DND-41 (cell line): ENCODE measurements around the gene NUBPL.
"Not testable (repeated sequence)": the region's sequence is repeated elsewhere in the genome, so short reads cannot be mapped to it uniquely, and the experiment has no call there.

Experiments used
- ATAC-seq: fragments of 200-7000 bp; cut with Tn5 transposase; 3 replicates; pipeline ENCODE4 v1.9.1; 2021; ENCODE audit warnings: low read depth; ENCODE audit not compliant: insufficient read depth
- DNase-seq: peaks from one replicate; pipeline ENCODE4 v3.0.0-alpha.2; 2020
- H2AFZ ChIP-seq: 2 replicates; pipeline ENCODE4 v1.6.0; 2012; ENCODE audit warnings: low read depth, low read length
- H3K27ac ChIP-seq: 2 replicates; pipeline ENCODE4 v1.5.1; 2012; ENCODE audit warnings: low read length, inconsistent platforms
- H3K27me3 ChIP-seq: fragments of 200-600 bp; sonication (generic); 2 replicates; pipeline ENCODE4 v1.6.0; 2012; ENCODE audit warnings: low read length, mild to moderate bottlenecking, inconsistent platforms; ENCODE audit not compliant: insufficient read depth, poor library complexity
- H3K36me3 ChIP-seq: 2 replicates; pipeline ENCODE4 v1.5.1; 2012; ENCODE audit warnings: low read length, inconsistent platforms; ENCODE audit not compliant: insufficient read depth
- H3K4me1 ChIP-seq: 2 replicates; pipeline ENCODE4 v1.5.1; 2012; ENCODE audit warnings: mild to moderate bottlenecking, low read length; ENCODE audit not compliant: insufficient read depth
- H3K4me2 ChIP-seq: 2 replicates; pipeline ENCODE4 v1.6.0; 2012; ENCODE audit warnings: mild to moderate bottlenecking, moderate library complexity, low read length, inconsistent platforms; ENCODE audit not compliant: insufficient read depth
- H3K4me3 ChIP-seq, 2 experiments: fragments of 200-600 bp in 1 of 2; shearing (Covaris generic) in 1 of 2; 2 replicates each; pipeline ENCODE4 v1.5.1; 2012 to 2016; ENCODE audit warnings: inconsistent platforms in 2 of 2, low read length in 2 of 2, mild to moderate bottlenecking in 2 of 2, low read depth in 1 of 2, moderate library complexity in 1 of 2
- H3K79me2 ChIP-seq: 2 replicates; pipeline ENCODE4 v1.6.0; 2012; ENCODE audit warnings: low read length, inconsistent platforms; ENCODE audit not compliant: insufficient read depth
- H3K9ac ChIP-seq: 2 replicates; pipeline ENCODE4 v1.6.0; 2012; ENCODE audit warnings: low read depth, mild to moderate bottlenecking, inconsistent platforms, low read length, moderate library complexity
- H3K9me3 ChIP-seq: 2 replicates; pipeline ENCODE4 v1.5.1; 2012; ENCODE audit warnings: low read length, moderate library complexity, mild to moderate bottlenecking, inconsistent platforms; ENCODE audit not compliant: insufficient read depth, severe bottlenecking
- H4K20me1 ChIP-seq: 2 replicates; pipeline ENCODE4 v1.6.0; 2012; ENCODE audit warnings: low read length; ENCODE audit not compliant: insufficient read depth
- EZH2 ChIP-seq: IDR thresholded peaks from 3 replicates; pipeline ENCODE4 v1.6.1; 2012; ENCODE audit warnings: borderline replicate concordance, low read depth, mild to moderate bottlenecking, moderate library complexity, low read length, inconsistent platforms; ENCODE audit not compliant: severe bottlenecking
- TF ChIP-seq, protein P1 (sequence below): IDR thresholded peaks from 2 replicates; pipeline ENCODE4 v1.5.1; 2012; ENCODE audit warnings: borderline replicate concordance, low read length, moderate library complexity, mild to moderate bottlenecking; ENCODE audit not compliant: poor library complexity, severe bottlenecking; ENCODE audit errors: extremely low read depth

The NUBPL gene

DNA sequence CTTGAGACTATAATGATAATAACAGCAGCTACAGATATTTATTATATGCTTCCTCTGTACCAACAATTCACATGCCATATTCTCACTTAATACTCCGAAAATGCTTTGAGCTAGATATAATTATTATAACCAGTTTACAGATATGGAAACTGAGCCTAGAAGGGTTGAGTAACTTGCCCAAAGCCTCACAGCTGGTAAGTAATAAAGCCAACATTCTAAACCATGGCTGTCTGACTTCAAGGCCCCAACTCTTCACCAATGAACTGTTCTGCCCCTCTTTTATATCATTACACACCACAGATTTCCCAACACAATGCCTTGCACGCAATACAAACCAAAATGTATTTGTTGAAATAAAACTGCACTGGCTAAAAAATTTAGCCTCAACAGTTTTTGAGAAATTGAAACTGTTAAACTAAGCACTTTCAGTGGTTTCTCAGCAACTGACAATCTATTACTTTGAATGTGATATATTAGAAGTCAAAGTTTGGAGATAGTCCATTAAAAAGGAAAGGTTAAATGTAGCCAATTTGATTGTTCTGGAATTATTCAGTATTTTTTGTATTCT is 293.4 kb downstream of the NUBPL start:
- H3K27ac ChIP-seq: no peak overlapping the region

DNA sequence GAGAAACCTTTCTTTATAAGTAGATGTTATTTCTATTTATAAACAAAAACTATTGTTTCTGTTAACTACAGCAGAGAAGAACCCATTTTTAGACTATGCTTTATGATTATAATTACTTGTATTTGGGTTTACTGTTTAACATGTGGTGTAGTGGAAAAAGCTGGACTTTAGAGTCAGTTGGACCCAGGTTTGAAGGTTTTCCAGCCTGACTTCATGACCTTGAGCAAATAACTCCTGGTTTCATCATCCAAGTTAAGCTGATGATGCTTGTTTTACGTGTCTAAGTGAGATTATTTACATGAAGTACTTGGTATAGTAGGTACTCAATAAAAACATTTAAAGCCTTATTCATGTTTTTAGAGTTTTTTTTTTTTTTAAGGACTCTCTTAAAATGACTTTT is 294.1 kb downstream of the NUBPL start:
- no peak overlapping the region for H3K4me2 ChIP-seq
- H4K20me1 ChIP-seq: no peaks in the 10 kb centered on the region
- H3K79me2 ChIP-seq: no peaks in the 10 kb centered on the region
- H2AFZ ChIP-seq: no peak overlapping the region
- no peak overlapping the region for H3K4me3 ChIP-seq
- H3K4me1 ChIP-seq: no peaks in the 10 kb centered on the region
- no peak for ATAC-seq
- no peak for DNase-seq
- H3K27me3 ChIP-seq: no peaks in the 10 kb centered on the region
- no peak overlapping the region for H3K27ac ChIP-seq
- H3K9me3 ChIP-seq: no peaks in the 10 kb centered on the region
- no peak overlapping the region for H3K9ac ChIP-seq
- no peak for TF ChIP-seq EZH2
- TF ChIP-seq, protein P1, sequence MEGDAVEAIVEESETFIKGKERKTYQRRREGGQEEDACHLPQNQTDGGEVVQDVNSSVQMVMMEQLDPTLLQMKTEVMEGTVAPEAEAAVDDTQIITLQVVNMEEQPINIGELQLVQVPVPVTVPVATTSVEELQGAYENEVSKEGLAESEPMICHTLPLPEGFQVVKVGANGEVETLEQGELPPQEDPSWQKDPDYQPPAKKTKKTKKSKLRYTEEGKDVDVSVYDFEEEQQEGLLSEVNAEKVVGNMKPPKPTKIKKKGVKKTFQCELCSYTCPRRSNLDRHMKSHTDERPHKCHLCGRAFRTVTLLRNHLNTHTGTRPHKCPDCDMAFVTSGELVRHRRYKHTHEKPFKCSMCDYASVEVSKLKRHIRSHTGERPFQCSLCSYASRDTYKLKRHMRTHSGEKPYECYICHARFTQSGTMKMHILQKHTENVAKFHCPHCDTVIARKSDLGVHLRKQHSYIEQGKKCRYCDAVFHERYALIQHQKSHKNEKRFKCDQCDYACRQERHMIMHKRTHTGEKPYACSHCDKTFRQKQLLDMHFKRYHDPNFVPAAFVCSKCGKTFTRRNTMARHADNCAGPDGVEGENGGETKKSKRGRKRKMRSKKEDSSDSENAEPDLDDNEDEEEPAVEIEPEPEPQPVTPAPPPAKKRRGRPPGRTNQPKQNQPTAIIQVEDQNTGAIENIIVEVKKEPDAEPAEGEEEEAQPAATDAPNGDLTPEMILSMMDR: no peak
- no peaks in the 10 kb centered on the region for H3K36me3 ChIP-seq

More for the DNA sequence above, 293.4 kb downstream of the NUBPL start:
- TF ChIP-seq, protein P1: no peak
- no peak for TF ChIP-seq EZH2
- no peak overlapping the region for H3K4me3 ChIP-seq
- no peaks in the 10 kb centered on the region for H3K9me3 ChIP-seq
- no peaks in the 10 kb centered on the region for H3K27me3 ChIP-seq
- ATAC-seq (no peak), DNase-seq (no peak)
- no peaks in the 10 kb centered on the region for H3K4me1 ChIP-seq
- H3K9ac ChIP-seq: no peak overlapping the region
- no peak overlapping the region for H3K4me2 ChIP-seq
- H4K20me1 ChIP-seq: no peaks in the 10 kb centered on the region
- no peaks in the 10 kb centered on the region for H3K79me2 ChIP-seq
- no peaks in the 10 kb centered on the region for H3K36me3 ChIP-seq
- no peak overlapping the region for H2AFZ ChIP-seq

DNA sequence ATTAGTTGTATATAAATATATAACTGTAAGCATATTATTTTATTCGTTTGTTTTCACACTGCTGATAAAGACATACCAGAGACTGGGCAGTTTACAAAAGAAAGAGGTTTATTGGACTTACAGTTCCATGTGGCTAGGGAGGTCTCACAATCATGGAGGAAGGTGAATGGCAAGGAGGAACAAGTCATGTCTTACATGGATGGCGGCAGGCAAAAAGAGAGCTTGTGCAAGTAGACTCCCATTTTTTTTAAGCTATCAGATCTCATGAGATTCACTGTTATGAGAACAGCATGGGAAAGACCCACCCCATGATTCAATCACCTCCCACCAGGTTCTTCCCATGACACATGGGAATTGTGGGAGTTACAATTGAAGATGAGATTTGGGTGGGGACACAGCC is 294.8 kb downstream of the NUBPL start:
- not testable (repeated sequence) for H3K4me2 ChIP-seq, H4K20me1 ChIP-seq, H3K4me1 ChIP-seq, H3K27me3 ChIP-seq, DNase-seq, H3K36me3 ChIP-seq, H3K4me3 ChIP-seq, H3K9ac ChIP-seq, H2AFZ ChIP-seq, H3K9me3 ChIP-seq, ATAC-seq, H3K79me2 ChIP-seq, H3K27ac ChIP-seq

DNA sequence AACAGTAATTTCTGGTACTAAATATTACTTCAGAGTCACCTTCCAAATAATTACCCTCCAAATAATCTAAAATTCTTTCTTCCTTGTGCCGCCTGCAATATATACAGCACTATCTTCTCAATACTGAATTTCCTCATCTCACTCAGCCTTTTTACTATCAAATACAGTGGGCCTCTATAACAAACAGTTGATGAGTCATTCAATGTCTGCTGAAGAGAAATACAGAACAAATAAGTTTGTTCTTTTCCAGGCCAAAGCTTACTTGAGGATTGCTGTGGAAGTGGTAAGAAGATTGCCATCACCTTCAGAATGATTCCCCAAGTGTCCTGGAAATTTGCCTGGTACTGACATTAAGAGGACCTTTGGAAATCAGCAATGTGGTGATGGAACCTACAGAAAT is 297.7 kb downstream of the NUBPL start:
- Histone ChIP-seq H3K9me3 (no peaks in the 10 kb centered on the region), H3K4me2 (no peak overlapping the region), H3K4me1 (no peaks in the 10 kb centered on the region), H2AFZ (no peak overlapping the region), H3K79me2 (no peaks in the 10 kb centered on the region), H3K27me3 (no peaks in the 10 kb centered on the region), H4K20me1 (no peaks in the 10 kb centered on the region), H3K4me3 (no peak overlapping the region), H3K27ac (no peak overlapping the region), H3K36me3 (no peaks in the 10 kb centered on the region), H3K9ac (no peak overlapping the region)
- TF ChIP-seq EZH2: no peak
- TF ChIP-seq, protein P1: no peak
- no peak for ATAC-seq
- DNase-seq: no peak
